Panc1 (cell line): Measurements from ENCODE around the gene TMEM121. TPM values are rescaled to one million over a fixed set of nuclear protein-coding genes. Genes with fewer than 3 reads are reported as not detected.
"Not testable (repeated sequence)": the region's sequence is repeated elsewhere in the genome, so short reads cannot be mapped to it uniquely, and the experiment has no call there.

Experiments
- ATAC-seq: fragments of 200-7000 bp; cut with Tn5 transposase; 2 replicates; pipeline ENCODE4 v1.9.1; 2020; ENCODE audit warnings: mild to moderate bottlenecking, moderate library complexity
- BruUV-seq: library from RNA; stranded (reverse); fragments of 400-500 nt; replicated peaks from 2 replicates; lab custom pipeline; 2021; lab: Mats Ljungman, UMichigan
- CTCF ChIA-PET: fragments of 300-600 bp; sonication (Branson Sonifier 250); formaldehyde crosslinking; loops from one replicate; lab custom pipeline; 2022; ENCODE audit warnings: antibody characterized with exemption; lab: Charles Lee
- POLR2A ChIA-PET: fragments of 300-600 bp; sonication (Branson Sonifier 250); formaldehyde crosslinking; loops from one replicate; lab custom pipeline; 2022; ENCODE audit warnings: antibody characterized with exemption; lab: Charles Lee
- DNase-seq: peaks from one replicate; pipeline ENCODE4 v3.0.0-alpha.2; 2010; ENCODE audit warnings: low read depth, low spot score
- H3K27ac ChIP-seq: 2 replicates; pipeline ENCODE4 v1.5.1; 2011; ENCODE audit warnings: mild to moderate bottlenecking, low read length, inconsistent platforms
- H3K27me3 ChIP-seq: fragments of 200-500 bp; sonication (Bioruptor generic); 2 replicates; pipeline ENCODE4 v1.6.0; 2014; ENCODE audit warnings: low read length, inconsistent platforms; ENCODE audit not compliant: control insufficient read depth, insufficient read depth
- H3K36me3 ChIP-seq: fragments of 200-500 bp; sonication (Bioruptor generic); 2 replicates; pipeline ENCODE4 v1.5.1; 2014; ENCODE audit warnings: inconsistent platforms, mild to moderate bottlenecking, low read length, moderate library complexity; ENCODE audit not compliant: control insufficient read depth, insufficient read depth
- H3K4me1 ChIP-seq: 2 replicates; pipeline ENCODE4 v1.5.1; 2011; ENCODE audit warnings: inconsistent platforms, mild to moderate bottlenecking, low read length, moderate library complexity; ENCODE audit not compliant: control insufficient read depth, insufficient read depth
- H3K4me3 ChIP-seq, 2 experiments: 2 replicates each; pipeline ENCODE4 v1.5.1; 2011 to 2012; ENCODE audit warnings: low read depth in 2 of 2, low read length in 2 of 2, mild to moderate bottlenecking in 2 of 2, inconsistent platforms in 1 of 2, moderate library complexity in 1 of 2
- H3K9me3 ChIP-seq: fragments of 200-500 bp; sonication (Bioruptor generic); 2 replicates; pipeline ENCODE4 v1.5.1; 2014; ENCODE audit warnings: low read depth, mild to moderate bottlenecking, inconsistent platforms, low read length, moderate library complexity; ENCODE audit not compliant: control insufficient read depth, insufficient read depth
- CTCF ChIP-seq: fragments of 450-650 bp; IDR thresholded peaks from 2 replicates; pipeline ENCODE4 v1.5.1; 2017; ENCODE audit warnings: mild to moderate bottlenecking
- POLR2AphosphoS5 ChIP-seq: IDR thresholded peaks from 2 replicates; pipeline ENCODE4 v1.6.1; 2012; ENCODE audit warnings: mild to moderate bottlenecking, low read depth, low read length, moderate library complexity
- REST ChIP-seq, 2 experiments: IDR thresholded peaks; 2 replicates each; pipeline ENCODE4 v1.6.1; 2011 to 2012; ENCODE audit warnings: low read depth in 2 of 2, control low read depth in 1 of 2, low read length in 1 of 2, mild to moderate bottlenecking in 1 of 2, moderate library complexity in 1 of 2; ENCODE audit not compliant: insufficient read depth in 1 of 2
- SIN3A ChIP-seq: IDR thresholded peaks from 2 replicates; pipeline ENCODE4 v1.6.1; 2012; ENCODE audit warnings: low read depth, mild to moderate bottlenecking, low read length, moderate library complexity, borderline replicate concordance; ENCODE audit not compliant: insufficient read depth
- TCF7L2 ChIP-seq: IDR thresholded peaks from 2 replicates; pipeline ENCODE4 v1.6.1; 2011; ENCODE audit warnings: mild to moderate bottlenecking, low read depth, low read length, inconsistent platforms
- in situ Hi-C: cut with HindIII; loops from 2 replicates; pipeline ENCODE4 v1.10.0; 2016; ENCODE audit warnings: low sequenced_read_pairs, low pct_unique_long_range_greater_than_20kb
- intact Hi-C: fragments of 100-400 bp; cut with micrococcal nuclease; formaldehyde crosslinking; loops from one replicate; pipeline ENCODE4 v1.10.0; 2022; ENCODE audit not compliant: unreplicated experiment
- total RNA-seq: library from RNA; stranded (reverse); gene quantifications from one replicate; pipeline ENCODE4 v1.2.1, GENCODE V29; 2021; ENCODE audit not compliant: unreplicated experiment

TMEM121 gene
- total RNA-seq, 1 experiment from 2014 or later, result 4.6 TPM

- H3K4me1 ChIP-seq, result no peaks in the 10 kb centered on the region
- no peak overlapping the region for H3K4me3 ChIP-seq
- no peak for DNase-seq
- H3K9me3 ChIP-seq, result no peaks in the 10 kb centered on the region
- ChIA-PET POLR2A (no interaction called here), CTCF (no interaction called here)
- in situ Hi-C loops (no loop called here), intact Hi-C loops (no loop called here)
- TF ChIP-seq TCF7L2 (no peak), CTCF (no peak), POLR2AphosphoS5 (no peak), REST (IDR thresholded peaks at IDR 0.05; ENCODE audit: insufficient read depth in 1 of 2, low read depth in 2 of 2, low read length in 1 of 2) (no peak), SIN3A (no peak)
- no peaks in the 10 kb centered on the region for H3K36me3 ChIP-seq
- H3K27me3 ChIP-seq, result no peaks in the 10 kb centered on the region
- no peak for ATAC-seq
- no peak overlapping the region for H3K27ac ChIP-seq
- no TSS peak for BruUV-seq
Measured at GRCh38 chr14:105578070-105578469, 51.7 kb downstream of the TMEM121 start.

- H3K9me3 ChIP-seq, H3K4me1 ChIP-seq, H3K27me3 ChIP-seq, H3K36me3 ChIP-seq, in situ Hi-C loops, intact Hi-C loops, DNase-seq, H3K4me3 ChIP-seq, CTCF ChIA-PET, BruUV-seq, POLR2A ChIA-PET, H3K27ac ChIP-seq: not testable (repeated sequence)
- peak; percentile 29 for ATAC-seq
Measured at GRCh38 chr14:105579221-105579620, 52.8 kb downstream of the TMEM121 start.

Other genes starting within 250 kb of the TMEM121 start
- 25.0 TPM for gene BRF1, start 225.6 kb upstream of the TMEM121 start, total RNA-seq
- 55.2 TPM for gene PACS2, start 211.8 kb upstream of the TMEM121 start, total RNA-seq
- 2.9 TPM for gene TEX22, start 128.0 kb upstream of the TMEM121 start, total RNA-seq
- gene MTA1, start 106.8 kb upstream of the TMEM121 start, total RNA-seq, result 105 TPM
- 280 TPM for gene CRIP2, start 51.8 kb upstream of the TMEM121 start, total RNA-seq
- 1,056 TPM for gene CRIP1, start 39.7 kb upstream of the TMEM121 start, total RNA-seq
- 47.8 TPM for gene TEDC1, start 35.3 kb upstream of the TMEM121 start, total RNA-seq